ENCODE measurements around the gene APP.

The APP gene

GRCh38 chr21:26112127-26112742 lies 58.3 kb downstream of the APP start:
- no peak for DNase-seq (ENCODE audit: insufficient read length)
- FAIRE-seq: no peak
- TF ChIP-seq TAF1 (IDR thresholded peaks at IDR 0.05; ENCODE audit: borderline replicate concordance, low read depth, low read length): no peak
- TF ChIP-seq POLR2AphosphoS5 (IDR thresholded peaks at IDR 0.05; ENCODE audit: low read depth, low read length): no peak
- no peak for TF ChIP-seq POLR2A (IDR thresholded peaks at IDR 0.05; ENCODE audit: low read depth, low read length)

- no peak for TF ChIP-seq POLR2A (IDR thresholded peaks at IDR 0.05; ENCODE audit: low read depth, low read length)
- TF ChIP-seq POLR2AphosphoS5 (IDR thresholded peaks at IDR 0.05; ENCODE audit: low read depth, low read length): no peak
- no peak for TF ChIP-seq TAF1 (IDR thresholded peaks at IDR 0.05; ENCODE audit: borderline replicate concordance, low read depth, low read length)
- no peak for DNase-seq (ENCODE audit: insufficient read length)
- no peak for FAIRE-seq
Observed at GRCh38 chr21:26110715-26111114, 59.9 kb downstream of the APP start.

GRCh38 chr21:26107429-26107828 lies 63.1 kb downstream of the APP start:
- TF ChIP-seq TAF1 (IDR thresholded peaks at IDR 0.05; ENCODE audit: borderline replicate concordance, low read depth, low read length): no peak
- no peak for TF ChIP-seq POLR2AphosphoS5 (IDR thresholded peaks at IDR 0.05; ENCODE audit: low read depth, low read length)
- no peak for TF ChIP-seq POLR2A (IDR thresholded peaks at IDR 0.05; ENCODE audit: low read depth, low read length)
- no peak for DNase-seq (ENCODE audit: insufficient read length)
- no peak for FAIRE-seq

GRCh38 chr21:26106562-26106961 lies 64.0 kb downstream of the APP start:
- FAIRE-seq (no peak), DNase-seq (ENCODE audit: insufficient read length) (no peak)
- TF ChIP-seq TAF1 (IDR thresholded peaks at IDR 0.05; ENCODE audit: borderline replicate concordance, low read depth, low read length) (no peak), POLR2AphosphoS5 (IDR thresholded peaks at IDR 0.05; ENCODE audit: low read depth, low read length) (no peak), POLR2A (IDR thresholded peaks at IDR 0.05; ENCODE audit: low read depth, low read length) (no peak)

DNA sequence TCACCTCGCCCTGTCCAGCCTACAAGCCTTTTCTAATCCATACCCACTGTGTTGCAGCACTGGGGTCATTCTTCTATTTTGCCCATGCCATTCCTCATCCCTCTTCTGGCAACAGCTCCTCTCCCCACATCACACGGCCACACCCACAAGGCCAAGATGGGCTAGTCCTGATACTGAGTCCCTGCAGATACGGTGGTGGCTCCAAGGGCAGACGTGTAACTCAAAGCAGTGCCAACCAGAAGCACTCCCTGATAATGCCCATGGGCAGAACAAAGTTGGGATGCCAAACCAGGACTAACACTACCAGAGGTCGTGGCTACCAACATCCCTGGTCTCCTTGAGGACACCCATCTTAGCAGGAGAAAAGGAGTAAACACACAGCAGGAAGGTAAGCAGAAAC lies 64.8 kb downstream of the APP start:
- DNase-seq (ENCODE audit: insufficient read length): no peak
- TF ChIP-seq TAF1 (IDR thresholded peaks at IDR 0.05; ENCODE audit: borderline replicate concordance, low read depth, low read length): no peak
- TF ChIP-seq POLR2A (IDR thresholded peaks at IDR 0.05; ENCODE audit: low read depth, low read length): no peak
- TF ChIP-seq POLR2AphosphoS5 (IDR thresholded peaks at IDR 0.05; ENCODE audit: low read depth, low read length): no peak
- no peak for FAIRE-seq

DNA sequence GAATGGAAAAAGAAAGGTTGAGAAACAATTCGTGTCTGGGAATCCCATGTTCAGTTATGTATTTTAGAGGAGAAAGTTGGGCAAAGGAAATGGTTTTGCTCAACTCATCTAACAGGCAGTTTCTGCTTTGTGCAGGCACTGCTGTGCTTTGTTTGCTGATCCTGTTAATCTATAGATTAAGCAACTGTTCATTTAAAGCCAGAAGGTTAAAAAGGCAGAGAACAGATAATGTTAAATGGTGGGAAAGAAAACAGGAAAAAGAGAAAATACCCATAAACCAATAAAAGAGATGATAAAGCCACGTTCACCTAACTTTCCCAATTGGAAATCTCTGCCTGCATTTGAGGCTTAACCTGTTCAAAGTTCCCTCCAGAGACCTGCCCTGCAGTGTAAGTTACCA lies 70.0 kb downstream of the APP start:
- TF ChIP-seq POLR2A (IDR thresholded peaks at IDR 0.05; ENCODE audit: low read depth, low read length): no peak
- no peak for TF ChIP-seq TAF1 (IDR thresholded peaks at IDR 0.05; ENCODE audit: borderline replicate concordance, low read depth, low read length)
- no peak for TF ChIP-seq POLR2AphosphoS5 (IDR thresholded peaks at IDR 0.05; ENCODE audit: low read depth, low read length)
- FAIRE-seq: no peak
- no peak for DNase-seq (ENCODE audit: insufficient read length)

DNA sequence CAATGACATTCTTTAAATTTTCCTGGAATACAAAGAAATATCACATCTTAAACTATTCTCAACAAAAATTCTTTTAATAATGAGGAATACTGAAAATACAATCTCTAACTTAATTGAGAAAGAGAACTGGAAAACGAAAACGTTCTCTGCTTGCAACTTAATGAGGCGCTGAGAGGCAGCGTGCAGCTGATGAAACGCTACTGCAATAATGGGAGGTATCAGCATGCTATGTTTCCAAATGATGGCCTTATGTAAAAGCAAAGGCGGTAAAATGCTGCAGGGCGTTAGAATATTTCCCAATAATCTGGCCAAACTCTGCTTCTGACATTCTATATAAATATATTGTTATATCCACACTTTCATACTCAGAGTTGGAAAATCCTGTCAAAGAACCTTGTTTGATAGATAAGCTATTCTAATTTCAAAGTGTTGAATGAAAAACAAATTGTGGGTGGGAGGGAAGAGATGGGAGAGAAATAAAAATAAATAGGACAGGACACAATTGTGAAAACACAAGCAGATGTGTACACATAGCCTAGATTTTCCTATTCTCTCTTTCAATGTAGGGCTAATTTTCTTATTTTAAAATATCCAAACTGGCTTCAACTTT lies 70.9 kb downstream of the APP start:
- DNase-seq (ENCODE audit: insufficient read length): no peak
- TF ChIP-seq TAF1 (IDR thresholded peaks at IDR 0.05; ENCODE audit: borderline replicate concordance, low read depth, low read length) (no peak), POLR2AphosphoS5 (IDR thresholded peaks at IDR 0.05; ENCODE audit: low read depth, low read length) (no peak), POLR2A (IDR thresholded peaks at IDR 0.05; ENCODE audit: low read depth, low read length) (no peak)
- no peak for FAIRE-seq

DNA sequence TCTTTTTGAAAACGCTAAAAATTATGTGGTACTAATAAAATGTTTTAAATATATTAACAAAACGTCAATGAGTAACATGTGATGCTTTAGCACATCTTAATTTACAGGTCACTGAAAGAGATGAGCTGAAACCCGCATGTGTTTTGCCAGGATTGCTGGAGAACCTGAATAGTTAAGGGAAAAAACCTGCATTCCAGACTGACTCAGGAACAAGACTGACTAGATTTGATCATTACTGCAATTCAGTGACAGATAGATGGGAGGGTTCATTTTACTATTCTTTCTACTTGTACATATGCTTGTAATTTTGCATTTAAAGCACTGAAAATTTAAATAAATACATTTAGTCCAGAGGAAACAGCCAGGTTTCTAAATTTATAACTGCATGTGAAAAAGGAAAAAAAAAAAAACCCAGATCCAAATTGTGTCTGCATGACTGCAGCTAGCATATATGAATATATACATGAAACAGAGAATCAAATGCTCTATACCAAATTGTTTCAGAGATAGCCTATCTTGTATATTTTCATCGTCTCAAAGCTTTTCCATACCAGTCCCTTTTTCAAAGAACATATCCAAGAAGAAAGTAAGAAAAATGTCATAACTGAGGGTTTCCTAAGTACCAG lies 71.7 kb downstream of the APP start:
- FAIRE-seq (no peak), DNase-seq (ENCODE audit: insufficient read length) (no peak)
- no peak for TF ChIP-seq POLR2AphosphoS5 (IDR thresholded peaks at IDR 0.05; ENCODE audit: low read depth, low read length)
- TF ChIP-seq TAF1 (IDR thresholded peaks at IDR 0.05; ENCODE audit: borderline replicate concordance, low read depth, low read length): no peak
- TF ChIP-seq POLR2A (IDR thresholded peaks at IDR 0.05; ENCODE audit: low read depth, low read length): no peak

- DNase-seq (ENCODE audit: insufficient read length) (no peak), FAIRE-seq (no peak)
- TF ChIP-seq POLR2AphosphoS5 (IDR thresholded peaks at IDR 0.05; ENCODE audit: low read depth, low read length) (no peak), POLR2A (IDR thresholded peaks at IDR 0.05; ENCODE audit: low read depth, low read length) (no peak), TAF1 (IDR thresholded peaks at IDR 0.05; ENCODE audit: borderline replicate concordance, low read depth, low read length) (no peak)
Observed at GRCh38 chr21:26097475-26097874, 73.1 kb downstream of the APP start.

GRCh38 chr21:26096494-26097371 lies 73.8 kb downstream of the APP start:
- DNase-seq (ENCODE audit: insufficient read length) (no peak), FAIRE-seq (no peak)
- TF ChIP-seq TAF1 (IDR thresholded peaks at IDR 0.05; ENCODE audit: borderline replicate concordance, low read depth, low read length): no peak
- no peak for TF ChIP-seq POLR2AphosphoS5 (IDR thresholded peaks at IDR 0.05; ENCODE audit: low read depth, low read length)
- TF ChIP-seq POLR2A (IDR thresholded peaks at IDR 0.05; ENCODE audit: low read depth, low read length): no peak

DNA sequence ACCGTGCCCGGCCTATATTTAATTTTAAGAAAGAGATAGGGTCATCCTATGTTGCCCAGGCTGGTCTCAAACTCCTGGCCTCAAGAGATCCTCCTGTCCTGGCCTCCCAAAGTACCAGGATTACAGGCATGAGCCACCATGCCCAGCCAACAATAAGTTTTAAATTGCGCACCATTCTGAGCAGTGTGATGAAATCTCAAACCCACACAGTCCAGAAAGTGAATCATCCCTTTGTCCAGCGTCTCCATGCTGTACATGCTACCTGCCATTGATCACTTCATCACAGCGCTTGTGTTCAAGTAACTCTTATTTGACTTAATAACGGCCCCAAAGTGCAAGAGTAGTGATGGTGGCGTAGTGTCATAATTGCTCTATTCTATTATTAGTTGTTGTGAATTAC lies 75.4 kb downstream of the APP start:
- no peak for DNase-seq (ENCODE audit: insufficient read length)
- no peak for FAIRE-seq

More for the DNA sequence above, 75.4 kb downstream of the APP start:
- TF ChIP-seq TAF1 (IDR thresholded peaks at IDR 0.05; ENCODE audit: borderline replicate concordance, low read depth, low read length) (no peak), POLR2AphosphoS5 (IDR thresholded peaks at IDR 0.05; ENCODE audit: low read depth, low read length) (no peak), POLR2A (IDR thresholded peaks at IDR 0.05; ENCODE audit: low read depth, low read length) (no peak)
